ENCODE data around the gene COQ6. TPM values are rescaled to one million over a fixed set of nuclear protein-coding genes. Genes with fewer than 3 reads are reported as not detected.

COQ6 gene
- total and polyA plus RNA-seq, 2 of the 8 experiments (the other 6 are each of a cell fraction or from before 2014, with no cell fraction given): 9.5 to 15.5 TPM

DNA sequence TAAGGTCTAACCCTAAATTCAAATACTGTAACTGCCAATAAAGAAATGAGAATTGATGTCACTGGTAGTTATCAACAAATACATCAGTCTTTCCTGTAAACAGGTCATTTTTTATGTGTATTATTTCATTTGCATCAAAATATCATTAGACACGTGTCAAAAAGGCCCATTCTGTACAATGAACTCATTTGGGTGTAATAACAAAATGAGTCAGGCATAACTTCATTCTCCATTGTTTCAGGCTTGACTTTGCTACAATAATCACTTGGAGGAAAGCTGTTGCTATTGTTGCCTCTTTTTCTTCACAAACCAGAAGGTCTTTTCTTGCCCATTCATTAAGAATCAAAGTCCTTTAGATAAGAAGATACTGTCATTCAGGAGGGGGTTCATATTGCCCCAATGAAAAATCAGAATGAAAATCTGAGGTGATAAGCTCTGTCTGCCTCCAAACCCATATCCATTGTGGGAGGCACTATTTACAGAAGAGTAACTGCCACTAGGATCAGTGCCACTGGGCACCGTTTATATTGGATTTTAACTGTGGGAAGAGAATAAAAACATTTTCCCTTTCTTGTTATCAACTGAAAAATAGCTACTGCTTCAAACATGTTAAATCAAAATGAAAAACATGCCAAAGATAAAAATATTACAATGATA is 58.9 kb downstream of the COQ6 start:
- Histone ChIP-seq H3K27ac (ENCODE audit: low read depth, low read length) (no peak overlapping the region), H3K14ac (ENCODE audit: insufficient read length) (no peak overlapping the region), H3K56ac (replicated peaks; ENCODE audit: insufficient read length, low read depth, low read length) (no peak overlapping the region), H3K9ac (replicated peaks in 1 of 4; ENCODE audit: extremely low read depth in 1 of 4, low read depth in 3 of 4, low read length in 3 of 4) (no peak overlapping the region), H2AK5ac (ENCODE audit: low read depth, low read length) (no peak overlapping the region), H2BK15ac (ENCODE audit: low read length) (no peak overlapping the region), H3K79me2 (ENCODE audit: control insufficient read depth in 1 of 2, insufficient read depth in 2 of 2, low read length in 2 of 2) (no peaks in the 10 kb centered on the region), H3K4me2 (ENCODE audit: insufficient read depth in 1 of 2, low read depth in 2 of 2, low read length in 2 of 2) (no peak overlapping the region), H3K23ac (ENCODE audit: insufficient read length) (no peak overlapping the region), H2BK12ac (ENCODE audit: low read depth, low read length) (no peak overlapping the region), H3K27me3 (replicated peaks in 1 of 4; ENCODE audit: control insufficient read depth in 3 of 4, extremely low read depth in 1 of 4, insufficient read depth in 3 of 4, low read length in 3 of 4) (no peaks in the 10 kb centered on the region), H2AFZ (ENCODE audit: low read length) (no peak overlapping the region), H4K5ac (ENCODE audit: insufficient read length, low read depth, low read length) (no peak overlapping the region), H3K23me2 (ENCODE audit: low read depth, low read length) (no peaks in the 10 kb centered on the region), H3K36me3 (ENCODE audit: control insufficient read depth in 2 of 4, insufficient read depth in 4 of 4, low read length in 3 of 4) (peaks cover 0 to 3% (median 1%) of the 10 kb centered on the region in 4 experiments; a peak in 4 of 8 replicates), H3K4ac (replicated peaks; ENCODE audit: insufficient read length, low read depth, low read length) (no peak overlapping the region), H4K8ac (ENCODE audit: extremely low read depth, insufficient read depth, low read length) (no peak overlapping the region), H3K9me3 (ENCODE audit: insufficient read depth in 2 of 2, low read depth in 1 of 2, low read length in 1 of 2) (no peaks in the 10 kb centered on the region), H2BK20ac (ENCODE audit: low read length) (no peak overlapping the region), H3K4me3 (ENCODE audit: extremely low read depth in 1 of 4, insufficient read depth in 2 of 4, low read depth in 3 of 4, low read length in 4 of 4) (no peak overlapping the region), H4K91ac (replicated peaks; ENCODE audit: insufficient read length, low read length) (no peak overlapping the region), H3K4me1 (replicated peaks in 1 of 4; ENCODE audit: control insufficient read depth in 3 of 4, insufficient read depth in 4 of 4, low read length in 3 of 4) (no peaks in the 10 kb centered on the region), H2BK5ac (ENCODE audit: low read depth, low read length) (no peak overlapping the region), H4K20me1 (replicated peaks in 1 of 2; ENCODE audit: control insufficient read depth in 1 of 2, insufficient read depth in 2 of 2, low read length in 2 of 2) (no peaks in the 10 kb centered on the region), H3K18ac (ENCODE audit: extremely low read depth, low read length) (no peak overlapping the region), H2BK120ac (replicated peaks; ENCODE audit: low read depth, low read length) (no peak overlapping the region), H3K79me1 (ENCODE audit: low read depth, low read length) (no peaks in the 10 kb centered on the region)
- CTCF ChIA-PET (ENCODE audit: partially characterized antibody): no interaction called here
- DNase-seq (ENCODE audit: low read depth in 1 of 2, low spot score in 2 of 2) (no peak), FAIRE-seq (no peak)
- 94% methylated on average over 2 of the region's 2 CpGs; no CpG with 5 or more reads in 1 of the 2 experiments for WGBS, 2 experiments (ENCODE audit: extremely low coverage in 1 of 2, insufficient coverage in 1 of 2, insufficient read length in 1 of 2, insufficient replicate concordance in 2 of 2, low coverage in 1 of 2, low lambda C conversion rate in 2 of 2, missing lambda C conversion rate in 1 of 2)
- POLR2A ChIA-PET (ENCODE audit: partially characterized antibody): no interaction called here
- TF ChIP-seq POU5F1 (IDR thresholded peaks at IDR 0.05; ENCODE audit: low read depth, low read length) (no peak), JUN (IDR thresholded peaks at IDR 0.05; ENCODE audit: low read depth, low read length) (no peak), RXRA (IDR thresholded peaks at IDR 0.05; ENCODE audit: insufficient read depth, low read depth, low read length) (no peak), CEBPB (IDR thresholded peaks at IDR 0.05; ENCODE audit: low read depth, low read length) (no peak), TBP (IDR thresholded peaks at IDR 0.05; ENCODE audit: low read depth, low read length) (no peak)
